ENCODE results near the gene MEAK7.

Gene MEAK7

GRCh38 chr16:84487358-84487757 lies 17.1 kb downstream of the MEAK7 start:
- no peak for DNase-seq (ENCODE audit: low spot score)

- no peak for DNase-seq (ENCODE audit: low spot score)
Measured at GRCh38 chr16:84486551-84487235, 17.8 kb downstream of the MEAK7 start.

DNA sequence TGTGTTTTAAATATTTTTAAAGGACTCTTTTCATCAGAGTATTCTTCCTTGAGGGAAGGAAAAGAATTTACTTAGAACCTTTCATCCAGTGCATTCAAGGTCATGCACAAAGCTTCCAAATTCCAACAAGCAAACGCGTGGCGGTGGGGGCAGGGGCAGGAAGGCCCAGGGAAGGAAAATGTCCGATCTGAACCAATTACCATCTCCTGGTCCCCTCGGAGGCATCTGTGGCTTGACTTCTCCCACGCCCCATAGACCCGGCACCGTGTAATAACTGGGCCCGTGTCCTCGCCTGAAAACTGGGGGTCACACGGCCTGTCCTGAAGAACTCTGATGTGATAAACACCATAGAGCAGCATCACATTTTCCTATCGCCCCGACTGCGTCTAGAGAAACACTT lies 18.3 kb downstream of the MEAK7 start:
- no peak for DNase-seq (ENCODE audit: low spot score)

DNA sequence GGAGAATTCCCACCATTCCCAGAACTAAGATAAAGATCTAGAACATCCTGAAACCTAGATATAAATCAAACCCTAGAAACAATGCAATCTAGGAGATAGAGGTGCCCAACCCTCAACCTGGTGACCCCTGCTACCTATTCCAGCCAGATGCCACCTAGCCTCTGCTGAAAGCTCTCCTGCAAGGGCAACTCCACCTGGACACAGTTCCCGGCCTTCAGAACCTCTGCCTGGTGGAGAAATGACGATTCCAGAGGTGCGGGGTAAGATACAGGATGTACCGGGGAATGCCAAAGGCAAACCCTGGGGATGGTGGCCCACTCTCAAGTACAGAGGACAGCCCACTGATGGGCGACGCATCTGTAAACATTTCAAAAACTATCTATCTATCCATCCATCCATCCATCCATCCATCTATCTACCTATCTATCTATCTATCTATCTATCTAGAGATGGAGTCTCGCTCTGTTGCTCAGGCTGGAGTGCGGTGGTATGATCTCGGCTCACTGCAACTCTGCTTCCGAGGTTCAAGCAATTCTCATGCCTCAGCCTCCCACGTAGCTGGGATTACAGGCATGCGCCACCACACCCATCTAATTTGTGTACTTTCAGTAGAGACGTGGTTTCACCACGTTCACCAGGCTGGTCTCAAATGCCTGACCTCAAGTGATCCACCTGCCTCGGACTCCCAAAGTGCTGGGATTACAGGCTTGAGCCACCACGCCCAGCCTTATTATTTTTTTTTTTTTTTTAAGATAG lies 19.0 kb downstream of the MEAK7 start:
- no peak for DNase-seq (ENCODE audit: low spot score)

GRCh38 chr16:84484579-84485254 lies 19.7 kb downstream of the MEAK7 start:
- DNase-seq (ENCODE audit: low spot score) = peak; percentile 60

- DNase-seq (ENCODE audit: low spot score) = no peak
Measured at GRCh38 chr16:84483882-84484565, 20.4 kb downstream of the MEAK7 start.

DNA sequence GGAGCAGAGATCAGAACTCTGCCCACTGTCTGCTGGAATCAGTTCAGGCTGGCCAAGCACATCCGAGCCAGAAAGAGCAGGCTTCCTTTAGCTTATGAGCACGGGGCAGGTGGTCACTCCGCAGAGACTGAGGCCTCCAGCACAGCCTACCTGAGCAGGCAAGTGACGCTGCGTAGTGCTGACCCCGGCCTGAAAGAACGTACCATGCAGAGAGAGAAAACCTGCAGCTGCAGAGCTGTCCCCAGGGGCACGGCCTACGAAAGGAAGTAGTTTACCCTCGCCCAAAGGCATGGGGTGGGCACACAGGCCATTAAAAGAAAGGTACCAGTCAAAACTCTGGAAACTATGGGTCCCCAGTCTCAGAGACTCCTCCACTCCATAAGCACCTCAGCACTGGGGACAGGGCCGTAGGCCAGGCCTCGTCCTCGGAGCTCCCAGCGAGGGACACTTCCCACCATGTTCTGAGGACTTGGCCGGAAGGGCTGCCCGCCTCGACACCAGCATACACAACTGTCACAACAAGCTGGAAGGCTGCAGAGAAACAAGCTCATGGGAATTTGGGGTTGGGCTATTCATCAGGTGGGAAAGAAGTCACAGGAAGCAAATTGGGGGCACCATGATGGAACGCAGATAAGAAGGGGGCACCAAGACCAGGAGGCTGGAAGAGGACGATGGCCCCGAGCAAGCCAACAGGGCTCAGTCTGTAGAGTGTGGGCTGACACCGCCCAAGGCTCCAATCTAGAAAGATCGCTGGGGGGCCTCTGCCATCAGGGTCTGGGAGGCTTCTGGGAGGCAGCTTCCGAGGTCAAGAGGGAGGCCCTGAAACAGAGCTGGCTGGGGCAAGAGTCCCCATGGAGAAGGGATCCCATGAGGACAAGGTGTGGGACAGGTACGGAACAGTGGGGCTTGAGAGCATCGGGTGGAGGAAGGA lies 21.2 kb downstream of the MEAK7 start:
- no peak for DNase-seq (ENCODE audit: low spot score)

- no peak for DNase-seq (ENCODE audit: low spot score)
Measured at GRCh38 chr16:84482001-84482891, 22.2 kb downstream of the MEAK7 start.

DNA sequence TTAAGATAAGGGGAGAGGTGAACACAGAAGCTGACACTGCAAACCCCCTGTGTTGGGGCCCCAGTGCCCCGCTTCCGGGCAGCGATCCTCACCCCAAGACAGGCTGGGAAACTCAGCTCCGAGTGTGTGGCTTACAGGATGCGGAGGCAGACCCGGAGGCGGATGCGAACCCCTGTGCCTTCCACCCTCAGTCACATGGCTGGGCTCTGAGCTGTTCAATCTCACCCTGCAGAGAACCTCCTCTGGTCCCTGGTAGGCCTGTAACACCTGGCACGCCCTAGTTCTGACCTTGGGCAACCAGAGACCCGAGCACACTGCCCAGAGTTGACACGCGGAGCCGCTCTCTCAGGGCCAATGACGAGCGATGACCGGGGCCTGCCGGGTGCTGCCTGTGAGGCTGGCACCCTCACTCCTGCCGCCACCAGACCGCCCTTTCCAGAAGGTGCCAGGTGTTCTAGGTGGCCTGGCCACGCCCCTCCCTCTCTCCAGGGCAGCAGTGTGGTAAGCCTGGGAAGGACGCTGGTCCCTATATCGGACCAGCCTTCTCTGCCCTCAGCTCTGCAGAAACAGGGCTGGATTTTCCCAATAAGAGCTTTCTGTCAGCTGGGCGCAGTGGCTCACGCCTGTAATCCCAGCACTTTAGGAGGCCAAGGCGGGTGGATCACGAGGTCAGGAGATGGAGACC lies 23.3 kb downstream of the MEAK7 start:
- DNase-seq (ENCODE audit: low spot score) = no peak

DNA sequence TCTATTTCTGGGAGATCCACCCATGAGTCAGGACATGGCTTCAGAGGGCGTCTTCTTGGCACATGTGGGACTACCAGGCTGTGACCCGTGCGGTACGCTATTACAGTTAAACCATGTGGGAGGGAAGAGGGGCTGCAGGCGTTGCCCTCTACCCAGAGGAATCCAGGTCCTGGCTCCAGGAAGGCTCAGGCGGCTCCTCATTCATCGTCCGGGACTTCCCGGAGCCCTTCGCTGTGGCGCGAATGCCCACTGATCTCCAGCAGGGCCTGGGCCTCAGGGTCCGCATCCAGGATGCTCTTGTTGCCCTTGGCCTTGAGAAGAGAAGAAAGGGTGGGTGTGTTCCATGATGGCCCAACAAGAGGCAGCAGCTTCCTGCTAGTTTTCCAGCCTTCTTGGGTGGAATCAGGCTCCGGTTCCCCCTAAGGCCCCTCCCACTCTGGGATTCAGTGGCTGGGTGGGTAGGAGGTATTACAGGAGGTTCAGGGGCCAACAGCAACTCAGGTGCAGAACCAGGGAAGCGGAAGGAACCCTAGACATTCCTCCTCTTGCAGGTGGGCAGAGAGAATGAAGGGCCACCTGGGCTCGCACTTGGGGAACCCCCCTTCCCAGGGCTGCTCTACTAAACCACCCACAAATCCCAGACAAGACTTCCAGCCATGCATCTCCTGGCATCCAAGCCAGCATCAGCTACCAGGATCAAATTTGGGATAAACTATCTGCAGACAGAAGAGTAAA lies 24.6 kb downstream of the MEAK7 start:
- DNase-seq (ENCODE audit: low spot score) = no peak

DNA sequence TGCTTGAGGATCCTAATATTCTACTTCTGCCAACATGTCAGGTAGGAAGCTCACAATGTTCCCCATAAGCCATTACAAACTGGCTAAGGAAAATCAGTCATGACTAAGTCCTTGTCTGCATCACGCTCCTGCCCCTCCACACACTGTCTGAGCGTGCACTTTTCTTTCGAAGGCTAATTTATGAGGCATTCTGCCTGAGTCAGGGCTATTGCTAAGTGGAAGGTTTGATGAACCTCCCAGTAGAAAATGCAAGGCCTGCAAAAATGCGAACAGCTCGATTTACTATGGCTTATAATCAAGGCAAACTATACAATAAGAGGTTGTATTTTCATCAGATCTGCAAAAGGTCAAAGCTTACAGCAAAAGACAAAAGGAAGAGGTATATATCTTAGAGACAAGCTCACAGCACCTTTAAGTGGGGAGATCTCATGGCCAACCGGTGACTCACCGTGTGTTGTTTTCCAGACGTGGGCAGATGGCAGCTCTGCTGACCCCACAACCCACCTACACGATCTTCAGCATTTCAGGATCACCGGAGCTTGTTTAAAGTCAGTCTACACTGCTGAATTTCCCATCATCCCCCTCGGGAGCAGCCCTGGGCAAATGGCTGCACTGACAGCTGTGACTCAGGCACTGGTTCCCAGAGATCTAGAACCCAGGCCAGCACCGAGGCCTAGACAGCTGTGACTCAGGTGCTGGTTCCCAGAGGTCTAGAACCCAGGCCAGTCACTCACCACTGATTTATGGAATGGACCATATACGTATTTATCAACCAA lies 26.1 kb downstream of the MEAK7 start:
- DNase-seq (ENCODE audit: low spot score) = no peak

- DNase-seq (ENCODE audit: low spot score) = no peak
Measured at GRCh38 chr16:84477661-84478060, 26.8 kb downstream of the MEAK7 start.

GRCh38 chr16:84476401-84476800 lies 28.1 kb downstream of the MEAK7 start:
- no peak for DNase-seq (ENCODE audit: low spot score)

DNA sequence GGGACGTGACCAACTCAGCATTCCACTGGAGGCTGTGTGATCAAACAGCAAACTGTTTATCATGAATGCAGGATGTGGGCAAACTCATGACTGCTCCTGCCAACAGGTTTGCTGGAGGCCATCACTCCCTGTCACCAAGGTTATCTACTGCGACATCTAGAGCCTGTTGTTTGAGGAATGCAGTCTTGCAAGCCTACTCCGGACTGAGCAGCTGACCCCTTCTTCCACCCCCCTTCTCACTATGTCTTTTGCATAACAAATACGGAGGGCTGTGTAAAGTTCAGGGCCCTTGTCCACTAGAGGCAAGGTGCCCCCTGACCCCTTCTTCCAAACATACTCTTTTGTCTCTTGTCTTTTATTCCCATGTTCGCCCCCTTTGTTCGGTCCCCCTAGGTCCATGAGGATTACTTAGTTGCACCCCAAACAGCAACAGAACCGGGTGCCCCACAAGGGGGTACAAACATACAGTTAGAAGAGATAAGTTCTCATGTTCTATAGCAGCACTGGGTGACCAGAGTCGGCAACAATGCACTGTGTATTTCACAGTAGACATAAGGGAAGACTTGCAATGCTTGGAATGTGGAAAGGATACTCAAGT lies 28.7 kb downstream of the MEAK7 start:
- DNase-seq (ENCODE audit: low spot score) = no peak

DNA sequence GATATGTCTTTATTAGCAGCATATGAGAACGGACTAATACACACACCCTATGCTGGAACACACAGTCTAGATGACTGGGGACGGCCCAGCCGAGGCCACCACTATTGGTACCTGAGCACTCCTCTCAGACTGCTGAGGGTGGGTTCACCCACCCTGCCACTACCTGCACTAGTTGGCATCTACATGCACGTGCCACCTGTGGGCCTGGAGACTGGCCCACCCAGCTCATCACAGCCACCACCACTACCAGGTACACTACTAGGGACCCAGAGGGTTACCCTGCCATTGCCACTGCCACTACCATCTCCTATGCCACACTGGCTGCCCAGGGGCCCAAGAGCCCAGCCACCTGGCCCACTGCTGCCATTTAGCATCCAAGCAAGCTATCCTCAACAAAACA lies 32.5 kb downstream of the MEAK7 start:
- no peak for DNase-seq (ENCODE audit: low spot score)

- DNase-seq (ENCODE audit: low spot score) = no peak
Measured at GRCh38 chr16:84471316-84471715, 33.1 kb downstream of the MEAK7 start.

GRCh38 chr16:84467709-84468108 lies 36.8 kb downstream of the MEAK7 start:
- DNase-seq (ENCODE audit: low spot score) = no peak

- no peak for DNase-seq (ENCODE audit: low spot score)
Measured at GRCh38 chr16:84467256-84467655, 37.2 kb downstream of the MEAK7 start.
